Right lobe of liver (tissue), 4 donors: ENCODE results near the gene ATG4C.

Experiments used
- CTCF ChIP-seq, 4 donors: fragments of 200-600 bp in 3 of 4; fragments of 450-650 bp in 1 of 4; IDR thresholded peaks; one replicate each; pipeline versions ENCODE4 v1.5.1 to v1.8.0; 2016 to 2022; ENCODE audit warnings: antibody characterized with exemption in 4 of 4, mild to moderate bottlenecking in 2 of 4
- POLR2A ChIP-seq: fragments of 450-650 bp; IDR thresholded peaks from one replicate; pipeline ENCODE4 v1.6.1; 2017; ENCODE audit warnings: antibody characterized with exemption, mild to moderate bottlenecking
- donor health status: DM: no; HTN: no; CAD: no.
- donor health status: DM: no; HTN: no; CAD: no.
- donor health status: DM: no; HTN: yes; CAD: no.

GRCh38 chr1:62778208-62778607 lies 5.7 kb upstream of the ATG4C start:
- TF ChIP-seq CTCF (IDR thresholded peaks at IDR 0.05) = no peak
- no peak for TF ChIP-seq POLR2A
